ENCODE data around the gene STRN4. TPM values are rescaled to one million over a fixed set of nuclear protein-coding genes. Genes with fewer than 3 reads are reported as not detected.

The STRN4 gene
- total and polyA plus RNA-seq, 3 experiments from 2014 or later = 23.2 to 70.4 (median 68.8) TPM

- peak overlapping the region; percentile 33 for H3K27ac ChIP-seq (ENCODE audit: low read depth, low read length)
- H3K36me3 ChIP-seq (ENCODE audit: insufficient read depth, low read length) = peaks cover 64% of the 10 kb centered on the region
- DNase-seq = no peak
- H3K27me3 ChIP-seq (ENCODE audit: insufficient read depth, low read length, poor library complexity, severe bottlenecking) = no peaks in the 10 kb centered on the region
- peaks cover 6% of the 10 kb centered on the region for H3K4me1 ChIP-seq (ENCODE audit: insufficient read depth, low read length)
- Mint-ChIP-seq H3K27me3 (no peaks in the 10 kb centered on the region), H3K4me1 (peaks cover 10 to 17% (median 12%) of the 10 kb centered on the region in 3 donors), H3K4me3 (no peak overlapping the region), H3K27ac (peak overlapping the region in 1 of 8 donors; percentile 42), H3K36me3 (peaks cover 0 to 85% (median 6%) of the 10 kb centered on the region in 3 donors), H3K9me3 (no peaks in the 10 kb centered on the region)
- H3K4me3 ChIP-seq (ENCODE audit: low read length) = no peak overlapping the region
- H3K9me3 ChIP-seq (ENCODE audit: low read length) = no peaks in the 10 kb centered on the region
- ChIA-PET POLR2A (interaction anchor here (0.6 to 1.1 kb wide), 2 partner anchors 17 to 88 kb away, joined by 3 read pairs; no protein-coding TSS in a partner anchor), CTCF (interaction anchor here (0.6 to 6.3 kb wide), 3 partner anchors 23 to 110 kb away, joined by 3 to 124 read pairs (median 10); no protein-coding TSS in a partner anchor)
Measured at GRCh38 chr19:46730595-46730994, 15.7 kb downstream of the STRN4 start.

- Histone ChIP-seq H3K27ac (ENCODE audit: low read depth, low read length) (peak overlapping the region; percentile 33), H3K27me3 (ENCODE audit: insufficient read depth, low read length, poor library complexity, severe bottlenecking) (no peaks in the 10 kb centered on the region), H3K36me3 (ENCODE audit: insufficient read depth, low read length) (peaks cover 64% of the 10 kb centered on the region), H3K4me1 (ENCODE audit: insufficient read depth, low read length) (peaks cover 6% of the 10 kb centered on the region), H3K9me3 (ENCODE audit: low read length) (no peaks in the 10 kb centered on the region), H3K4me3 (ENCODE audit: low read length) (no peak overlapping the region)
- Mint-ChIP-seq H3K4me1 (peaks cover 10 to 17% (median 12%) of the 10 kb centered on the region in 3 donors), H3K27ac (no peak overlapping the region), H3K9me3 (no peaks in the 10 kb centered on the region), H3K36me3 (peaks cover 0 to 85% (median 6%) of the 10 kb centered on the region in 3 donors), H3K27me3 (no peaks in the 10 kb centered on the region), H3K4me3 (peak overlapping the region in 1 of 7 donors; percentile 16)
- ChIA-PET POLR2A (interaction anchor here (0.5 to 1.1 kb wide), 2 partner anchors 16 to 20 kb away, joined by 3 read pairs; no protein-coding TSS in a partner anchor), CTCF (interaction anchor here (0.6 to 6.3 kb wide), 4 partner anchors 11 to 111 kb away, joined by 3 to 124 read pairs (median 14); no protein-coding TSS in a partner anchor)
- no peak for DNase-seq
Measured at GRCh38 chr19:46730187-46730586, 16.1 kb downstream of the STRN4 start.

GRCh38 chr19:46729696-46730095 is 16.6 kb downstream of the STRN4 start:
- no peak overlapping the region for H3K27ac ChIP-seq (ENCODE audit: low read depth, low read length)
- H3K27me3 ChIP-seq (ENCODE audit: insufficient read depth, low read length, poor library complexity, severe bottlenecking) = no peaks in the 10 kb centered on the region
- no peak overlapping the region for H3K4me3 Mint-ChIP-seq
- H3K4me3 ChIP-seq (ENCODE audit: low read length) = no peak overlapping the region
- H3K9me3 ChIP-seq (ENCODE audit: low read length) = no peaks in the 10 kb centered on the region
- H3K36me3 Mint-ChIP-seq = peaks cover 0 to 90% (median 6%) of the 10 kb centered on the region in 3 donors
- ChIA-PET POLR2A (interaction anchor here (0.5 to 1.1 kb wide), 2 partner anchors 16 to 20 kb away, joined by 3 read pairs; no protein-coding TSS in a partner anchor), CTCF (interaction anchor here (1.1 to 6.3 kb wide), 14 partner anchors 8 to 118 kb away, joined by 3 to 124 read pairs (median 8); no protein-coding TSS in a partner anchor)
- H3K9me3 Mint-ChIP-seq = no peaks in the 10 kb centered on the region
- DNase-seq = no peak
- peaks cover 10 to 17% (median 12%) of the 10 kb centered on the region in 3 donors for H3K4me1 Mint-ChIP-seq
- H3K27ac Mint-ChIP-seq = no peak overlapping the region
- H3K4me1 ChIP-seq (ENCODE audit: insufficient read depth, low read length) = peaks cover 6% of the 10 kb centered on the region
- no peaks in the 10 kb centered on the region for H3K27me3 Mint-ChIP-seq
- peaks cover 68% of the 10 kb centered on the region for H3K36me3 ChIP-seq (ENCODE audit: insufficient read depth, low read length)

- Histone ChIP-seq H3K36me3 (ENCODE audit: insufficient read depth, low read length) (peaks cover 68% of the 10 kb centered on the region), H3K27ac (ENCODE audit: low read depth, low read length) (peak overlapping the region; percentile 7), H3K27me3 (ENCODE audit: insufficient read depth, low read length, poor library complexity, severe bottlenecking) (no peaks in the 10 kb centered on the region), H3K4me1 (ENCODE audit: insufficient read depth, low read length) (peaks cover 6% of the 10 kb centered on the region), H3K9me3 (ENCODE audit: low read length) (no peaks in the 10 kb centered on the region), H3K4me3 (ENCODE audit: low read length) (no peak overlapping the region)
- no peaks in the 10 kb centered on the region for H3K27me3 Mint-ChIP-seq
- peaks cover 0 to 92% (median 9%) of the 10 kb centered on the region in 3 donors for H3K36me3 Mint-ChIP-seq
- peak overlapping the region in 6 of 8 donors; percentile 13 to 91 (median 66) for H3K27ac Mint-ChIP-seq
- POLR2A ChIA-PET = interaction anchor here (1.4 to 1.8 kb wide), 3 partner anchors 10 to 24 kb away, joined by 4 to 11 read pairs (median 8); no protein-coding TSS in a partner anchor
- CTCF ChIA-PET = interaction anchor here (0.9 to 6.3 kb wide), 24 partner anchors 9 to 117 kb away, joined by 3 to 124 read pairs (median 4); partner anchors contain the start of gene DACT3
- H3K4me3 Mint-ChIP-seq = no peak overlapping the region
- peaks cover 10 to 17% (median 12%) of the 10 kb centered on the region in 3 donors for H3K4me1 Mint-ChIP-seq
- peak; percentile 75 to 87 (median 78) for DNase-seq
- H3K9me3 Mint-ChIP-seq = no peaks in the 10 kb centered on the region
Measured at GRCh38 chr19:46728693-46729339, 17.4 kb downstream of the STRN4 start.

GRCh38 chr19:46728208-46728607 is 18.0 kb downstream of the STRN4 start:
- H3K9me3 ChIP-seq (ENCODE audit: low read length) = no peaks in the 10 kb centered on the region
- H3K4me1 Mint-ChIP-seq = peaks cover 12 to 17% (median 14%) of the 10 kb centered on the region in 3 donors
- ChIA-PET CTCF (interaction anchor here (0.9 to 6.3 kb wide), 21 partner anchors 9 to 116 kb away, joined by 3 to 124 read pairs (median 5); partner anchors contain the start of gene DACT3), POLR2A (interaction anchor here (1.0 to 1.8 kb wide), 4 partner anchors 10 to 23 kb away, joined by 3 to 11 read pairs (median 6); no protein-coding TSS in a partner anchor)
- no peak overlapping the region for H3K4me3 Mint-ChIP-seq
- DNase-seq = no peak
- H3K36me3 ChIP-seq (ENCODE audit: insufficient read depth, low read length) = peaks cover 68% of the 10 kb centered on the region
- no peaks in the 10 kb centered on the region for H3K9me3 Mint-ChIP-seq
- H3K27me3 ChIP-seq (ENCODE audit: insufficient read depth, low read length, poor library complexity, severe bottlenecking) = no peaks in the 10 kb centered on the region
- H3K27ac Mint-ChIP-seq = peak overlapping the region in 2 of 8 donors; percentile 13 to 91
- H3K4me3 ChIP-seq (ENCODE audit: low read length) = no peak overlapping the region
- H3K36me3 Mint-ChIP-seq = peaks cover 0 to 92% (median 9%) of the 10 kb centered on the region in 3 donors
- peaks cover 6% of the 10 kb centered on the region for H3K4me1 ChIP-seq (ENCODE audit: insufficient read depth, low read length)
- no peak overlapping the region for H3K27ac ChIP-seq (ENCODE audit: low read depth, low read length)
- H3K27me3 Mint-ChIP-seq = no peaks in the 10 kb centered on the region

GRCh38 chr19:46727757-46728156 is 18.5 kb downstream of the STRN4 start:
- H3K27me3 Mint-ChIP-seq = no peaks in the 10 kb centered on the region
- CTCF ChIA-PET = interaction anchor here (1.1 to 6.3 kb wide), 13 partner anchors 9 to 109 kb away, joined by 3 to 124 read pairs (median 7); partner anchors contain the start of gene DACT3
- H3K27ac Mint-ChIP-seq = no peak overlapping the region

GRCh38 chr19:46726971-46727501 is 19.2 kb downstream of the STRN4 start:
- POLR2A ChIA-PET = interaction anchor here (0.5 kb wide), 1 partner anchor 1600 kb away, joined by 4 read pairs; no protein-coding TSS in a partner anchor
- DNase-seq = no peak
- Mint-ChIP-seq H3K36me3 (peaks cover 0 to 90% (median 9%) of the 10 kb centered on the region in 3 donors), H3K4me1 (peaks cover 16 to 17% (median 16%) of the 10 kb centered on the region in 3 donors), H3K4me3 (peak overlapping the region in 1 of 7 donors; percentile 18), H3K9me3 (no peaks in the 10 kb centered on the region), H3K27me3 (no peaks in the 10 kb centered on the region), H3K27ac (peak overlapping the region in 1 of 8 donors; percentile 21)
- Histone ChIP-seq H3K27me3 (ENCODE audit: insufficient read depth, low read length, poor library complexity, severe bottlenecking) (no peaks in the 10 kb centered on the region), H3K4me1 (ENCODE audit: insufficient read depth, low read length) (peaks cover 6% of the 10 kb centered on the region), H3K27ac (ENCODE audit: low read depth, low read length) (no peak overlapping the region), H3K4me3 (ENCODE audit: low read length) (no peak overlapping the region), H3K9me3 (ENCODE audit: low read length) (no peaks in the 10 kb centered on the region), H3K36me3 (ENCODE audit: insufficient read depth, low read length) (peaks cover 61% of the 10 kb centered on the region)
- CTCF ChIA-PET = interaction anchor here (2.5 to 6.3 kb wide), 3 partner anchors 12 to 22 kb away, joined by 22 to 124 read pairs (median 28); no protein-coding TSS in a partner anchor

More at GRCh38 chr19:46727757-46728156, 18.5 kb downstream of the STRN4 start:
- POLR2A ChIA-PET = interaction anchor here (1.0 to 1.8 kb wide), 4 partner anchors 9 to 23 kb away, joined by 3 to 11 read pairs (median 6); no protein-coding TSS in a partner anchor
- H3K27me3 ChIP-seq (ENCODE audit: insufficient read depth, low read length, poor library complexity, severe bottlenecking) = no peaks in the 10 kb centered on the region
- Mint-ChIP-seq H3K36me3 (peaks cover 0 to 90% (median 9%) of the 10 kb centered on the region in 3 donors), H3K4me3 (no peak overlapping the region), H3K4me1 (peaks cover 13 to 17% (median 14%) of the 10 kb centered on the region in 3 donors), H3K9me3 (no peaks in the 10 kb centered on the region)
- no peak overlapping the region for H3K27ac ChIP-seq (ENCODE audit: low read depth, low read length)
- peaks cover 6% of the 10 kb centered on the region for H3K4me1 ChIP-seq (ENCODE audit: insufficient read depth, low read length)
- peaks cover 64% of the 10 kb centered on the region for H3K36me3 ChIP-seq (ENCODE audit: insufficient read depth, low read length)
- H3K9me3 ChIP-seq (ENCODE audit: low read length) = no peaks in the 10 kb centered on the region
- no peak for DNase-seq
- H3K4me3 ChIP-seq (ENCODE audit: low read length) = no peak overlapping the region
